Central memory CD8-positive, alpha-beta T cell (primary cell): Measurements from ENCODE around the gene CCDC88B.

Experiments
- ATAC-seq: fragments of 150-1000 bp; cut with Tn5 transposase; replicated peaks from 2 replicates; pipeline ENCODE4 v1.10.0; 2022; ENCODE audit warnings: mild to moderate bottlenecking, moderate FRiP score, moderate number of reproducible peaks; ENCODE audit not compliant: poor library complexity, severe bottlenecking; ENCODE audit errors: extremely low read depth
- DNase-seq, 2 donors: peaks; one replicate each; pipeline ENCODE4 v3.0.0; 2021; ENCODE audit warnings: low spot score in 2 of 2
- H3K27ac Mint-ChIP-seq: one replicate; pipeline ENCODE4 v1.8.0; 2022; ENCODE audit warnings: low read depth, mild to moderate bottlenecking, moderate library complexity, mixed read lengths
- H3K27me3 Mint-ChIP-seq: one replicate; pipeline ENCODE4 v1.8.0; 2022; ENCODE audit warnings: mixed read lengths
- H3K36me3 Mint-ChIP-seq: one replicate; pipeline ENCODE4 v1.8.0; 2022; ENCODE audit warnings: mild to moderate bottlenecking, moderate library complexity, mixed read lengths; ENCODE audit not compliant: insufficient read depth
- H3K4me1 Mint-ChIP-seq: one replicate; pipeline ENCODE4 v1.8.0; 2022; ENCODE audit warnings: mixed read lengths
- H3K4me3 Mint-ChIP-seq: one replicate; pipeline ENCODE4 v1.8.0; 2022; ENCODE audit warnings: mild to moderate bottlenecking, moderate library complexity, mixed read lengths
- H3K9me3 Mint-ChIP-seq: one replicate; pipeline ENCODE4 v1.8.0; 2022; ENCODE audit warnings: mixed read lengths

Gene CCDC88B

DNA sequence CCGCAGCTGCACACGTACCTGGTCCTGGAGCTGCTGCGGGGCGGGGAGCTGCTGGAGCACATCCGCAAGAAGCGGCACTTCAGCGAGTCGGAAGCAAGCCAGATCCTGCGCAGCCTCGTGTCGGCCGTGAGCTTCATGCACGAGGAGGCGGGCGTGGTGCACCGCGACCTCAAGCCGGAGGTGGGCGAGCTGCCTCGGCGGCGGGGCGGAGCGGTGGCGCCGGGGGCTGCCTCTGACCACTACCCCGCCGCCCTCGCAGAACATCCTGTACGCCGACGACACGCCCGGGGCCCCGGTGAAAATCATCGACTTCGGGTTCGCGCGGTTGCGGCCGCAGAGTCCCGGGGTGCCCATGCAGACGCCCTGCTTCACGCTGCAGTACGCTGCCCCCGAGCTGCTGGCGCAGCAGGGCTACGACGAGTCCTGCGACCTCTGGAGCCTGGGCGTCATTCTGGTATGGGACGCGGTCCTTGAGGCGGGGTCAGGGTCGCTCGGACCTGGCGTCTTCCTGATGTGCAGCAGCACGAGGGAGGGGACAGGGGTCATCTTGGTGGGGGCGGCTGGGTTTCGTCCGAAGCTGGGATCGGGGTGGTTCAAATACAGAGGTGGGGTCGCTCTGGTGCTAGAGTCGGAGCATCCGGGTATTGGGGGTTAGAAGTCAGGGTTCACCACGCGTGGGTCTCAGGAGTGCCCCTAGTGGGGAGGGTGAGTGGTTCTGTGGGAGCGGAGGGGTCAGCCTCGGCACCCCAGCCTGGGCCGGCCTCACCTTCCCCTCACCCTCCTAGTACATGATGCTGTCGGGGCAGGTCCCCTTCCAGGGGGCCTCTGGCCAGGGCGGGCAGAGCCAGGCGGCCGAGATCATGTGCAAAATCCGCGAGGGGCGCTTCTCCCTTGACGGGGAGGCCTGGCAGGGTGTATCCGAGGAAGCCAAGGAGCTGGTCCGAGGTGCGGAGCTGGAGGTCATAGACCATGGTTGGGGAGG, 29.7 kb downstream of the CCDC88B start:
- ATAC-seq (no peak), DNase-seq (no peak)
- no peaks in the 10 kb centered on the region for H3K4me1 Mint-ChIP-seq
- H3K27me3 Mint-ChIP-seq, result no peaks in the 10 kb centered on the region
- H3K27ac Mint-ChIP-seq, result no peak overlapping the region
- peaks cover 33% of the 10 kb centered on the region for H3K36me3 Mint-ChIP-seq
- H3K4me3 Mint-ChIP-seq, result no peak overlapping the region
- H3K9me3 Mint-ChIP-seq, result no peaks in the 10 kb centered on the region

DNA sequence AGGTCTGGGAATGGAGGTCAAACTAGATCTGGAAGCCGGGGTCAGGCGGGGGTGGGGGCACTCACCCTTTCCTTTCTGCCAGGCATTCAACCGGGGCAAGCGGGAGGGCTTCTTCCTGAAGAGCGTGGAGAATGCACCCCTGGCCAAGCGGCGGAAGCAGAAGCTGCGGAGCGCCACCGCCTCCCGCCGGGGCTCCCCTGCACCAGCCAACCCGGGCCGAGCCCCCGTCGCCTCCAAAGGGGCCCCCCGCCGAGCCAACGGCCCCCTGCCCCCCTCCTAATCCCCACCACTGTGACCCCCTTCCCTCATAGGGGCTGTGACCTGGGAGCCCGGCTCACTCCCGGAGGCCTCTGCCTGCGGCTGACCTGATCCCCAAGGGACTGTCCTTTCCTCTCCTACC, 31.2 kb downstream of the CCDC88B start:
- no peak for DNase-seq
- ATAC-seq, result no peak
- no peak overlapping the region for H3K27ac Mint-ChIP-seq
- peaks cover 22% of the 10 kb centered on the region for H3K36me3 Mint-ChIP-seq
- no peaks in the 10 kb centered on the region for H3K27me3 Mint-ChIP-seq
- no peaks in the 10 kb centered on the region for H3K4me1 Mint-ChIP-seq
- no peaks in the 10 kb centered on the region for H3K9me3 Mint-ChIP-seq
- H3K4me3 Mint-ChIP-seq, result no peak overlapping the region

DNA sequence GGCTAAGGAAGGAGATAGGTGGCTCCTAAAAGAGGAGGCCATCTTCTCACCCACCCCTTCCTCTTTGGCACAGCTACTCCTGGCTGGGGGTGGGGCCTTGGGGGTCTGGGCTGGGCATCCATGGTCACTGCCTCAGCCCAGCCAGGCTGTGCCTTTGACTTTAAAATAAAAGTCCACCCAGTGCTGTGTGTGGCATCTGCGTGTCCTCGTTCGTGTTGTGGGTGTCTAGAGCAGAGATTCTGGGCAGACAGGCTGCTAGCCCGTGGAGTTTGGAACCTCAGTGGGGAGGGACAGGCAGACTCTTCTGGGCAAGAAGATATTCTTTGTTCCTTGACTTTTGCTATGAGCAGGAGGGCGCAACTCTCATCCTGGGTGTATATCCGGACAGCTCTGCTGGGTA, 32.0 kb downstream of the CCDC88B start:
- H3K9me3 Mint-ChIP-seq, result no peaks in the 10 kb centered on the region
- no peak overlapping the region for H3K4me3 Mint-ChIP-seq
- DNase-seq (no peak), ATAC-seq (no peak)
- no peaks in the 10 kb centered on the region for H3K4me1 Mint-ChIP-seq
- H3K27me3 Mint-ChIP-seq, result no peaks in the 10 kb centered on the region
- no peak overlapping the region for H3K27ac Mint-ChIP-seq
- peaks cover 15% of the 10 kb centered on the region for H3K36me3 Mint-ChIP-seq

DNA sequence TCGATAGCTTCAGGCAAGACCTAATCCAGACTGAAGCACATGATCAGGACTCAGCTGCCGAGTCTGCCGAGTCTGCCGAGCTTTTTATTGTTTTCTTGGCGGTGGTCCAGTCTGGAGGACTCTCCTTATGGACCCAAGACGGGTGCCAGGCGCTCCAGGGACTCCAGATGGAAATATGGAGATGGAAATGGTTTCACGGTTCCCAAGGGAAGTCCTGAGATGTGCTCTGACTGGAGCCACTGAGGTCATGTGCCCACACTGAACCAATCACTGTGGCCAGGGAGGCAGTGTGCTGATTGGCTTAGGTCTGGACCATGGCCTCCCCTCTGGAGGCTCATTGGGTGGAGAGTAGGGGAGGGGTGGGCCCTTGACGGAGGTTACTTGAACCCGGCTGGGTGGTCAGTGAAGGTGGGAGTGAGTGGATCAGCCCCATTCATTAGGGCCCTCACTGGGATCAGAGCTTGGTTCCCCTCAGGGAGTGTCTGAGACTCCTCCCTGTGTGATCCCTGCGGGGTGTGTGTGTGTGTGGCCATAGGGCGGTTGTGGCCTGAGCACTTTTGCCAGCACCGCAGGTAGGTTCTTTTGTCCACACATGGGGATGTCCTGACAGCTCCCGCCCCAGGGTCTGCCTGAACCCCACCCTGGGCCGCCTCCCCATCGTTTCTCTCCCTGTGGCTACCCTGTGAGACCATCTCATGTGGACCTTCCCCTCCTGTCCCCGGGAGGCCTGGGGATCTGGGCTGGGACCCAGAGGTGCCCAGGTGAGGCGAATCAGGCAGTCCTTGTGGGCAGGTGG, 33.0 kb downstream of the CCDC88B start:
- Mint-ChIP-seq H3K9me3 (no peaks in the 10 kb centered on the region), H3K27me3 (no peaks in the 10 kb centered on the region), H3K36me3 (peaks cover 13% of the 10 kb centered on the region), H3K4me3 (no peak overlapping the region), H3K4me1 (no peaks in the 10 kb centered on the region), H3K27ac (no peak overlapping the region)
- DNase-seq (no peak), ATAC-seq (no peak)

DNA sequence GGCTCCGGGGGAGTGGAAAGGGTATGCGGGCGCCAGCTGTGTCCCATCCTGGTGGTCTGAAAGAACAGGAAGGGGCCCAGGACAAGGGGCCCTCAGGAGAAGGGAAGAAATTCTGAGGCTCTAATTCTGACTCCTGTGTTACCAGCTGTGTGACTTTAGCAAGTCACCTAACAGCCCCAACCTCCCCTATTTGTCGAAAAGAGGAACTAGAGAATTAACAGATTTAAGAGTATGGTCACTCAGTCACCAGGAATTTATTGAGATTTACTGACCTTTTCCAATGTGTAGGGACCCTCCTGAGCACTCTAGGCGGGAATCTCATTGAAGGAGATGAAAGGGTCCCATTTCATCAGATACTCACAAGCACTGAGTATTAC, 33.6 kb downstream of the CCDC88B start:
- no peak for DNase-seq
- no peak for ATAC-seq

DNA sequence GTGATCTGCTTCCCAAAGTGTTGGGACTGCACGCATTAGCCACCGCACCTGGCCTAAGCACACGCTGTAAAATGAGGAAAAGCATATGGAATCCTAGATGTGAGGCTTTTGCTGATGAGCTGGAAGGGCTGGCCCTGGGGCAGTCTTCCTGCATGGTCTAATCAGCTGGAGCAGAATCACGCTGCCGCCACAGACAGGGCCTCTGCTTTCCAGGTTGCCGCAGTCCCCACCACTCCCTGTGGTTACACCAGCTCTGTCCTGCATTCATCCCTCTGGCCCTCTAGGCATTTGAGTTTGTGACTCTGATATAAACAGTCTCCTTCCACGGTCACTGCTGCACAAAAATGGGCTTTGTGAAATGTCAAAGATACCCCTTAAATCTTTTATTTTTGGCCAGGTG, 36.1 kb downstream of the CCDC88B start:
- no peaks in the 10 kb centered on the region for H3K9me3 Mint-ChIP-seq
- ATAC-seq (no peak), DNase-seq (no peak)
- no peaks in the 10 kb centered on the region for H3K4me1 Mint-ChIP-seq
- H3K4me3 Mint-ChIP-seq, result no peak overlapping the region
- no peak overlapping the region for H3K27ac Mint-ChIP-seq
- no peaks in the 10 kb centered on the region for H3K27me3 Mint-ChIP-seq
- peaks cover 4% of the 10 kb centered on the region for H3K36me3 Mint-ChIP-seq

More for the DNA sequence above, 33.6 kb downstream of the CCDC88B start:
- Mint-ChIP-seq H3K27ac (no peak overlapping the region), H3K36me3 (peaks cover 10% of the 10 kb centered on the region), H3K27me3 (no peaks in the 10 kb centered on the region), H3K9me3 (no peaks in the 10 kb centered on the region), H3K4me1 (no peaks in the 10 kb centered on the region), H3K4me3 (no peak overlapping the region)

DNA sequence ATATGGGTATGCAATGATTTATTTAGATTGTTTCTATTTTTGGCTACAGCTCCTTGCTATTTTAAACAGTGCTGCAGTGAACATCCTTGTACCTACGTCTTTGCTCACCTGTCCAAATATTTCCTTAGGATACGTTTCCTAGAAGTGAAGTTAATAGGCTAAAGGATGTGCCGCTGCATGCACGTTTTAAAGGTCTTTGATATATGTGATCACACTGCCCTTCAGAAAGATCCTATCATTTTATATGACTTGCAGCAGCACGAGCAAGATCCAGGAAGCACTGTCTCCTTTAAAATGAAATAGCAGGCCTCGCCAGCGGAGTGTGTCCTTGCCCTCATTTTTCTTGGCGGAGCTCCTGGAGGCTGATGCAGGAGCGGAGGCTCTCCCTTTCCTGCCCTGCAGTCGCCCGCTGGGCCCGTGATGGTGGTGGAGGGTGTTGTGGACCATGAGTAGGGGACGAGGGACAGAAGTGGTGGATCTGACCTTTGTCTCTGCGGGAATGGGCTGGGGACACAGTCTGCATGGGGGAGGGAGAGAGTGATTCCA, 38.4 kb downstream of the CCDC88B start:
- H3K27ac Mint-ChIP-seq, result no peak overlapping the region
- H3K9me3 Mint-ChIP-seq, result no peaks in the 10 kb centered on the region
- DNase-seq, result no peak
- no peak for ATAC-seq
- no peaks in the 10 kb centered on the region for H3K4me1 Mint-ChIP-seq
- H3K4me3 Mint-ChIP-seq, result no peak overlapping the region
- peaks cover 4% of the 10 kb centered on the region for H3K36me3 Mint-ChIP-seq
- no peaks in the 10 kb centered on the region for H3K27me3 Mint-ChIP-seq

DNA sequence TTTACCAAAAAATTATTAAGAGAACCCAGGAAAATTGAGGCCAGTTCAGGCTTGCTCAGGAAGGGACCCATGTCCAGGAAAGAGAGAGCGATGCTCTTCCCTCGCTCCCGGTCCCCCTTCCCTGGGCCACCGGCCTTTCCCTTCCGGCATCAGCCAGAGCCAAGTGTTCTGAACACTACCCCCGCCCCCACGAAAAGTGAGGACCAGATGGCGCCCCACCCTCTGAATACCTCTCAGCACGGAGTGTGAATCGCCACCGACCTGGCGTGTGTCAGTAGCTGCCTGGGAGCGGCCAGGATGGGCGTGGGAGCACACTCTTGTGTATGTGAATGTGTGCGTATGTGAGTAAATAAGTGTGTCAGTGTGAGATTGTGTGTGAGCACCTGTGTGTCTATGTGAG, 39.2 kb downstream of the CCDC88B start:
- Mint-ChIP-seq H3K36me3 (peaks cover 2% of the 10 kb centered on the region), H3K27ac (no peak overlapping the region), H3K4me1 (no peaks in the 10 kb centered on the region), H3K9me3 (no peaks in the 10 kb centered on the region), H3K27me3 (no peaks in the 10 kb centered on the region), H3K4me3 (no peak overlapping the region)
- ATAC-seq (no peak), DNase-seq (no peak)

DNA sequence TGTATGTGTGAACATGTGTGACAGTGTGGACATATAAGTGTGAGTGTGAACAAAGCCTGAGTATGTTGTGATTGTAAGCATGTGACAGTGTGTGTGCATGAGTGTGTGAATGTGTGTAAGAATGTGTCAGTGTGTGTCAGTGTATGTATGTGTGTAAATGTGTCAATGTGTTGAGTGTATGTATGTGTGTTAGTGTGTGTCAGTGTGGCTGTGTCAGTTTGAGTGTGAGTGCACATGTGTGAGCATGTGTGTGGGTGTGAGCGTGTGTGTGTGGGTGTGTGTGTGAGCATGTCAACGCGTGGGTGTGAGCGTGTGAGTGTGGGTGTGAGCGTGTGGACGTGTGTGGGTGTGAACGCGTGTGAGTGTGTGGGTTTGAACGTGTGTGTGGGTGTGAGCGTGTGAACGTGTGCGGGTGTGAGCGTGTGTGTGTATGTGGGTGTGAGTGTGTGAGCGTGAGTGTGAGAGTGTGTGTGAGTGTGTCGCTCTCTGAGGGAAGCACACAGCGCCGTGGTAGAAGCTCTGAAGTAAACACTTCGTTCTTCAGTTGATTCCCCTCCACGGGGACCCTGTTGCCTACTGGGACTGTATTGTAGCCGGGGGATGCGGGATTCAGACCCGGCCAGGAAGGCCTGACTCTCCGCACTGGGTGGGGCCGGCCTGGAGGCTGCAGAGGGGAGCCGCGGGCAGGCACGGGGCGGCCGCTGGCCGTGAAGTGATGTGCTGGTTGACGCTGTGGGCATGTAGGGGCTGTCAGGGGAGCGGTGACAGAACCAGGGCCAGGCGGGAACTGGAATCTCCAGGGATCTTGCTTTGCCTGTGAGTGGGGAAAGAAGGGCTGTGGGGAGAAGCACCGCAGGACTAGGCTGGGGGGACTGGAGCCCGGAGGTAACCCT, 40.1 kb downstream of the CCDC88B start:
- H3K4me3 Mint-ChIP-seq, result no peak overlapping the region
- no peak for DNase-seq
- no peaks in the 10 kb centered on the region for H3K4me1 Mint-ChIP-seq
- no peaks in the 10 kb centered on the region for H3K27me3 Mint-ChIP-seq
- no peak for ATAC-seq
- no peaks in the 10 kb centered on the region for H3K9me3 Mint-ChIP-seq
- peaks cover 2% of the 10 kb centered on the region for H3K36me3 Mint-ChIP-seq
- H3K27ac Mint-ChIP-seq, result no peak overlapping the region

DNA sequence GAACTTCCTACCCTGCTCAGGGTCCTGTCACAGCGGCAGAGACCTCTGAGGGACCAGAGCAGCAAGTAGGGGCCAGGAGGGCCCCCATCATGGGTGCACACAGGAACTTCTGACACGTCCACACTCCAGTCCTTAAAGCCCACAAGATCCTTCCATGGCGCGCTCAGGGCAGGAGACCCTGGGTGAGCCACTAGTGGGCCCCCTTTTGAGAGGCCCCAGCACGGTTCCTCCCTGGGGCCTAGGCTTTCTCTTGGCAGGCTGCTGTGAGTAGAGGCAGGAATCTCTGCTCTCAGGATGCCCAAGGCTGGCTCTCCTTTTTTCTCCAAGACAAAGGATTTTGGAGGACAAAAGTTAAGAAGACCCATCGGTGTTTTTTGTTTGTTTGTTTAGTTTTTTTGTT, 41.3 kb downstream of the CCDC88B start:
- ATAC-seq, result no peak
- no peak for DNase-seq
- peaks cover 2% of the 10 kb centered on the region for H3K36me3 Mint-ChIP-seq
- H3K4me3 Mint-ChIP-seq, result no peak overlapping the region
- no peak overlapping the region for H3K27ac Mint-ChIP-seq
- peaks cover 3% of the 10 kb centered on the region for H3K4me1 Mint-ChIP-seq
- no peaks in the 10 kb centered on the region for H3K27me3 Mint-ChIP-seq
- H3K9me3 Mint-ChIP-seq, result no peaks in the 10 kb centered on the region

DNA sequence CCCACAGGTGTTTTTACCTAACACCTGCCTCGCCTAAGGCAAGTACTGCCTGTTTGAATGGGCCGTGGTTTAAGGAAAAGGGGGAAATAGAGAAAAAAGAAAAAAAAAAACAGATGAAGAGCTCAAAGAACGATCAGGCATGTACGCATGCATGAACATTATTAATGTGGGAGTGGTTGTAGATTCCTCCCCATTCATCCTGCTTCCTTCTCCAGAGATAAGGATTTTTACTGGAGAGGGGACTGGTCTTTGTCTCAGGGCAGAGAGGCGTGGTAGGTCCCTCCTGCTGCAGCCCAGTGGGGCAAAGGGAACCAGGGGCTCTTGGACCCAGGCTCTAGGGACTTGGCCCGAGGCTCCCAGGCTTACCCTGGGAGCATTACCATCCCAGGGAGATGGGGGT, 42.0 kb downstream of the CCDC88B start:
- Mint-ChIP-seq H3K27ac (no peak overlapping the region), H3K9me3 (no peaks in the 10 kb centered on the region), H3K27me3 (no peaks in the 10 kb centered on the region), H3K4me3 (no peak overlapping the region), H3K4me1 (peaks cover 10% of the 10 kb centered on the region), H3K36me3 (peaks cover 2% of the 10 kb centered on the region)
- ATAC-seq, result no peak
- no peak for DNase-seq

DNA sequence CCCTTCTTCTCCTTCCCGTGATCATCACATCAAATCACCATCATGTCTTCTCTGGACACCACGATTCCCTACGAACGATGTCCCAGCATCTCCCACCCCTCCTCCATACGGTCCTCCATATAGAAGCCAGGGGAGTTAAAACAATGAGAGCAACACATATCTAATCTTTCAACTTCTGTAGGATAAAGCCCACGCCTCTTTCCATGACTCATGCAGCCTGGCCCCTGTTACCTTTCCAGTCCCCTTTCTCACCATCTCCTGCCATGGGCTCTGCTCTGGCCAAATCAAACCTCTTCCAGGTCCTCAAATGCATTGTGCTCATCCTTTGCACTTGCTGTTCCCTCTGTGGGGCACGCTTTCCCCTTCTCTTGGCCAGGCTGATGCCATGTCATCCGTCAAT, 42.6 kb downstream of the CCDC88B start:
- ATAC-seq (no peak), DNase-seq (no peak)
- peaks cover 11% of the 10 kb centered on the region for H3K4me1 Mint-ChIP-seq
- H3K4me3 Mint-ChIP-seq, result no peak overlapping the region
- H3K9me3 Mint-ChIP-seq, result no peaks in the 10 kb centered on the region
- no peaks in the 10 kb centered on the region for H3K27me3 Mint-ChIP-seq
- peaks cover 2% of the 10 kb centered on the region for H3K36me3 Mint-ChIP-seq
- no peak overlapping the region for H3K27ac Mint-ChIP-seq
